HuH-7 (cell line): ENCODE data around the gene METTL24.
A peak's percentile ranks its signal among the peaks of the same experiment; 100 is the strongest.

ENCODE experiments used
- DNase-seq: peaks from one replicate; pipeline ENCODE4 v3.0.0; 2011; ENCODE audit warnings: low spot score

The METTL24 gene, protein sequence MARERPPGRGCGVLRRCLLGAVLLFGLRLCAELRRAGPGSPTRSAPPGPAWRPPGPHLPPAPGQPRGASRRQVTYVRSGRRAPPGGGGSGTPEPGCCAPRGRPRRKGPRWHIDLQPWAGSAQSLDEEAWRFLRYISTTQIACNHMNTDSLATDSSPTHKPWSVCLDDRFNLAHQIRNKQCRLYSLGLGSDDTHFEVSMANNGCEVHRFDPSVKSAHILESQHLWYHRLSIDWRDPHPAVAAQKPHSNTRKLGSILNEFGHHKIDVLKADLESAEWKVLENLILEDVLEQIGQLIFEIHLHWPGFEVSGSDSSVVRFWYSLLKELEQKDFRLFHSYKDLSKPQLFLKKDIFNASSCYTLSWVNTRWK

DNA sequence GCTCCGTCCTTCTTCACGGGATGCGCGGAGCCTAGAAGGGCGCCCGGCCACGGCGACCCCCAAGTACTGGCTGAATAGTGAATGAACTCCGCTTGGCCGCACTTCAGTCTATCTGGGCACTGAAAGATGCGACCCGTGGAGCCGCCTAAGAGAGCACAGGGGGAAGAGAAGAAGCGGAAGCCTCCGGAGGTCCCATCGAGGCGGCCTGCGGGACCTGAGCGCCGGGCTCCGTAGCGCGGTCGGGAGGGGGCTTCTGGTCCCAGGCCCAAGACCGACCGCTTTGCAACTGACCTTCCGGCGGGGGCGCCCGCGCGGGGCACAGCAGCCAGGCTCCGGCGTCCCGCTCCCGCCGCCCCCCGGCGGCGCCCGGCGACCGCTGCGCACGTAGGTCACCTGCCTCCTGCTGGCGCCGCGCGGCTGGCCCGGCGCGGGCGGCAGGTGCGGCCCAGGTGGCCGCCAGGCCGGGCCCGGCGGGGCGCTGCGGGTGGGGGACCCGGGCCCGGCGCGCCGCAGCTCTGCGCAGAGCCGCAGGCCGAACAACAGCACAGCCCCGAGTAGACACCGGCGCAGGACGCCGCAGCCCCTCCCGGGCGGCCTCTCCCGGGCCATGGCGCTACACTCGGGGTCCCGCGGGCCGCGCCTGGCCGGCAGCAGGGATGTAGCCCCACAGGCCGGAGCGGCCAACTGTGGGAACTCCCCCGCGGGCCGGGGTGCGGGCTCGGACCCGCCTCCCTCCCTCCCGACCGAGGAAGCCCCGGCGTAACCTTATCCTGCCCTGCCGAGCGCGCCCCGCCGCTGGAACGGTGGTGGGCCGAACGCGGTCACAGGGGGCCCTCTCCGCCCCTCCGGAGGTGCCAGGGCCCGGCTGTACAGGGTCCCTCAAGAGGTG lies at the start of gene METTL24:
Gene METTL24, minus strand, starts transcription at position 686 of the 889 bp plus-strand sequence. Its CDS starts 77 bp downstream, at position 609.
- DNase-seq, result peak; percentile 67

DNA sequence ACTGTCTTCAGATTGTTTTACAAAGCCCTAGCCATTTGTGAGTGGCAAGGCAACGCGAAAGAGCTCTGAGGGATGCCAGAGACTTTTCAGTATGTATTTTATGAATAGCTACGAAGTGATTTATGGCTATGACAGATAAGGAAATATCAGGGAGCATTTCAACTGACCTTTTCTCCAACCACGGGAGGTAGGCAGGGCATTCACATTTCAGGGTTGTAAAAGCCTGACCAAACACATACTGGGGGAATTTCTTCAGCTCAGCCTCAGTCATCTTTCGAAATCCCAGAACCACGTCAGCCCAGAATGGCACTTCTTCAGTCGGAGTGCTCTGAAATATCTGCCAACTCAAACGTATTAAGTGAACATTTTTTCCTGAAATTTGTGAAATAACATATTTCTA lies 46.5 kb upstream of the METTL24 start:
- peak; percentile 75 for DNase-seq

DNA sequence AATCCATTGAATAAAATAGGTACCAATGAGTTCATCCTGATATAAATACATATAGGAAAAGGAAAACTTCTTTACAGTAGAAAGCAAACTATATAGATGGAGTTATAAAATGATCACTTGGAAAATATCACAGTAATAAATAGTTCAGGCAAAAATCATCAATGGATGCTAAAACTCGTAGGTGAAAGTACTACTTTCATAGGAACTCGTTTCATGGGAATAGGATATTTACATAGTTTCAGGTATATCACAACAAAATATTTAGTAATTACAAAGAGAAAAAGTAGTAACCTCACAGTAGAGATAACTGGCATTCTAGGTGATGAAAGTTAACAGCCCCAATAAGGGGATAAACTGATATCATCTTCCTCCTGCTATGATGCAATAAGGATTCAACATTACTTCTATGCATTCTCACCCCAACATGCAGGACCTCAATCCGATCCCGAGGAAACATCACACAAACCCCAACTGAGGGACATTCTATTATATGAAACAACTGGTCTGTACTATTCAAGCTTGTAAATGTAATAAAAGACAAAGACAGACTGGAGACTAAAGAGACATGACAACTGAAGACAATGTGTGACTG lies 43.5 kb upstream of the METTL24 start:
- no peak for DNase-seq

DNA sequence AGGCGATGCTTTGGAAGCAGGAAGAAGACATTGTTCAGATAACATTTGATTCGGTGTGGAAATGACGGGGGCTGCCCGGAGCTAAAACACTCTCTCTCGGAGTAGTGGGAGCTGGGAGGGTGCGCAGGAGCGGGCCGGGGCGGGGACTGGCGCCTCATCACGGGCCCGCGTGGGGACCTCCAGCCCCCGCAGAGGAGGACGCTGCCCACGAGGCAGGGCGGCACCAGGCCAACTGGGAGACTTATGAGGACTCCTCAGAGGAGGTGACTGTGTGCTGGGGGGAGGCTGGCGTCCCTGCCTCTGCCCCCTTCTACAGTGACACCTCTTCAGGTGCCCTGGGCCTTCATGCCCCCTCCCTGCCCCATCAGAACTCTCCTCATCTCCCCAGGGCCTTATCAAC lies 42.1 kb upstream of the METTL24 start:
- no peak for DNase-seq

DNA sequence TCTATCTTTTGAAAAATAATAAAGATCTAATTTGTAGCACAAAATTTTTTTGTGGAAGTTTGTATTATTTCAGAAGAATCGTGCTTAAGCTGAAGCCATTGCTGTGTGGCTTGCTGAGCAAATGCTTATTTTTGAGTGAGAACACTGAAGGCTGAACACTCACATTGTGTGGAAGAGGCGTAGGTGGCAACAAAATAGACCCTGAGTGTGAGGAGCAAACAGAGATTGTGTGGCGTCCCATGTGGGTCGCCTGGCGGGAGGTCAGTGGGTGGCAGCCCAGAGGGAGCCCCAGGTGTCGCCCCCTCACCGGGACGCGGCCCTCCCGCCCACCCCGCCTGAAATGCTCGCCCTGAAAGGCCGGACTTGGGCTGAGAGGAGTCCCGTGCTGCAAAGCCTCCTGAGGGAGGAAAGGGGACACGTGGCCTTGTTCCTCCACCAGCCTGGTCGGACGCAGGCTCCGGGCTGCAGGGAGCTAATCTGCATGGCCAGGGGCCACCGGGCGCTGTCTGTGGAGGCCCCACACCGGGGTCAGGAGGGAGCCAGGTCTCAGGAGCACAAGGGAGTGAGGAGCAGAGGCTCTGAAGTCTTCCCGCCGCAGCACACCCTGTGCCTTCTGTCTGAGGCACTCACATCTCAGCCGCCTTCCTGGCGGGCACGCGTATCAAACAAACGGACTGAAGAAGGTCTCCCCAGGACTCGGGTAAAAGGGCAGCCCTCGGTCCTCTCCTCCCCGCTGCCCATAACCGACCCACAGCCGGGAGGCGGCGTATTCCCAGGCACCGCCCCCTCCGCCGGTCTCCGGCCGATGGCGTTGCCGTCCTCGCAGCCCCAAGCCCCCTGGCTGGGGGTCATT lies 41.3 kb upstream of the METTL24 start:
- DNase-seq, result no peak

DNA sequence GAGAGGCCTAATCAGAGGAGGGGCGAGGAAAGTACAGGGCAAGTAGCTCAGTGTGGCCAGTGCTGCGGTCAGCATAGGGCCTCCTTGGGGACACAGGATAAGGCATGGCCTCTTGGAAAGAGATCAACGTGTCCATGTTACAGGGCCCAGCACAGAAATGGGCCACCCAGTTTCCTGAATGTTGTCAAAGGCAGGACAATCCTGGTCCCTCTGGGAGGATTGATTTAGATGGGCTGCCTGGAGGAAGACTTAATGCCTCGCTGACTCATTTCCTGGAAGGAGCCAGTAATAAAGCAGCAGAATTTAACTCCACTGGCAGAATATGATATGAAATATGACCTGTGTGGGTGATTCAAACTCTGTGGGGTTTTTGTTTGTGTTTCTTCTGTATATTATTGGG lies 40.6 kb upstream of the METTL24 start:
- no peak for DNase-seq

DNA sequence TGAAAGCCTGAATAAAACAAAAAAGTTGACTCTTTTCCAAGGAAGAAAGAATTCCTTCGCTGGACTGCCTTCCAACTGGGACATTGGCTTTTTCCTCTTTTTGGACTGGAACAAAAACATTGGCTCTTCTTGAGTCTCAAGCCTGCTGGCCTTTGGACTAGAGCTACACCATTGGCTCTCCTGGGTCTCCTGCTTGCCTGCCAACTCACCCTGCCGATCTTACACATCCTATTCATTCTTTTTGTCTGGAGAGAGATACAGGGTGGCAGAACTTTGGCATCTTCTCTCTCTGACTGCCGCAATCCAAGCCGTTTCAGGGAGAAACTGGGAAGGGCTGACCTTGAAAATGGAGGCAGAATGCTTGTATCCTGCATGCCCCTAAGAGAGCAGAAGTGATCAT lies 37.1 kb upstream of the METTL24 start:
- DNase-seq, result no peak

DNA sequence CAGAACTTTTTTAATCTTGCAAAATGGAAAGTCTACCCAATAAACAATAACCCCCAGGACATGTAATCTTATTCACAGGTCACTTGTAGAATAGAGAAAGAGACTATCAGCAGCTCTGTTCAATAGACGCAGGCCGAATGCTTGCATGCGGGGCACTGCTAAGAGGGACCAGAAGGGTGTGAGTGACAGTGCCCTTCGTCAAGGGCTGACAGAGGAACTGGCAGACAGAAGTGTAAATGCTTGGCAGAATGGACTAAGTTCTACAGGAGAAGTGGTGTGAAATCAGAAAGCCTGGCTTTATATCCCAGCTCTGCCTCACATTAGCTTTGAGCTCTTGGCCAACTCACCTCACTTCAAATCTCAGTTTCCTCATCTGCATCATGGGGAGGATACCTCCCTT lies 36.3 kb upstream of the METTL24 start:
- no peak for DNase-seq

DNA sequence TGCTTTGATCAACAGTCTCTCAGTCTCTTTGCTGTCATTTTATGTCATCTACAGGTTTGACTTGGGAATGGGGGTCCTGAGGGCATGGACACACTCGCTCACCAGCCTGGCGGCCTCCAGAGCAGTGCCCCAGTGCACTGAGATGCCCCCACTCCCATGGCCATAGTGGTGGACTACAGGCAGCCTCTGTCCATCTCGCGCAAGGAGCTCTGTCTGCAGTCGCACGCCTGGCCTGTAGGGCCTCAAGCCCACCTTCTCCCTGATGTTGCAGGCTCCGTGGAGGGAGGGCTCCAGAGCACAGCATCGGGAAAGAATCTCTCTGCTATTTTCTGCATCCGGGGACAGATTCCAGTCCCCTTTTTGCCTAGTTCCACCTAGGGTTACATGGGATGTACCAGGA lies 34.6 kb upstream of the METTL24 start:
- DNase-seq, result no peak

DNA sequence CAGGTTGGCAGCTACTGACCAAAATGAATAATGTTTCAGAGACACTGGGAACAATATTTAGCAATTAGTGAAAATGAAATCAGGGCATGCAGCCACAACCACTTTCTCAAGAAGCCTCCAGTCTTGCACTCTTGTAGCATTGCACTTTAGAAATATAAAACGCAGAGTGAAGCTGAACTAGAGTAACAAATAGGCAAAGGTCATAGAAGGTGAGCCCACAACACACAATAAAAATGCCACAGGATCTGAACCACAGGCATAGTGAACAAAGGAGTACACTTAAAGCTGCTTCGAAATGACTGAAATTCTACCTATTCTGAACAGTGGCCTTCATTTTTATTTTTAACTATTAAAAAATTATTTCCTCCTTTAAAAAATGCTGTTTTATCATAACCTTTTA lies 32.3 kb upstream of the METTL24 start:
- peak; percentile 40 for DNase-seq

DNA sequence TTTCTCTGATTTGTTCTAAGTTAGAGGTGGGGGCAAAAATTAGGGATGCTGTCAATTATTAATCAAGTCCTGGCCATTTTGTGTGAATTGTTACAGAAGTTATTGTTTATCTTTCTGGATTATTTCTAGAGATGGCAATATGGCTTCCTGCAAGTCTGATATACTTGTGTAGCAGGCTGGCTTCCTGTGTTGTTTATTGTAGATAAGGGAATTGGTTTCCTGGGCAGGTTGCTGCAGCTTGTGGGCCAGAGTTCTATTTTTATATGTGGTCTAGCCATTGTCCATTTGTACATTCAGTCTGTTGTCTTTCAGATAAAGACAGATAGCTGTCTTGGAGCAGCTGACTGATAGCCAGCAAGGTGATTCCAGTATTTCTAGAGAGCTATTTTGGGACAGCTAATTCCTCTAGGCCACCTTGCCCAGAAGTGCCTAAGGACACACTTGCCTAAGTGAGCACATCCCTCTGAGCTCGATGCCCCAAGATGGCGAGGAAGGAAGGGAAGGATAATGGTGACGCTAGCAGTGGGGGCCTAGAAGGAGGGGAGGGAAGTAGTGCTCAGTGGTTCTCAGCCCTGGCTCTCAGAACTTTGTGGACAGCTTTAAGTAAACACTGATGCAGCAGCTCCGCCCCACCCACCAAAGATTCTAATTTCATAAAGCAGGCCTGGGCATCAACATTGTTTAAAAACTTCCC lies 31.7 kb upstream of the METTL24 start:
- DNase-seq, result no peak

DNA sequence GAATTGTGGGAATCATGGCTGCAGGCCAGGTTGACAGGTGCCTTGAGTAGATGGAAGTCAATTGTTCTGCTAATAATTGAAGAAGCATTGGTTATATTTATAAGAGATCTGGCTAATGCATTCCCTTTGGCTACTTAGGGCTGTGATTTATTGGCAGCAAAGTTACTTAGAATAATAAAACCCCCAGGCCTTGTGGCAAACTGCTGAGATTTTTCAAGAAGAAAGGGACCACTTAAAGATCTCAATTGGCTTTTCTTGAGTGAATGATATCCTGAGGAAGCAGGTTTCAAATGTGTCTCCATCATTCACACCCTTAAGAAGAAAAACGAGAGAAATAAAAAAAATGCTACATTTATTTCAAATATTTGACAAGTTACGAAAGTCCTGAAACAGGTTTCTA lies 29.8 kb upstream of the METTL24 start:
- no peak for DNase-seq

DNA sequence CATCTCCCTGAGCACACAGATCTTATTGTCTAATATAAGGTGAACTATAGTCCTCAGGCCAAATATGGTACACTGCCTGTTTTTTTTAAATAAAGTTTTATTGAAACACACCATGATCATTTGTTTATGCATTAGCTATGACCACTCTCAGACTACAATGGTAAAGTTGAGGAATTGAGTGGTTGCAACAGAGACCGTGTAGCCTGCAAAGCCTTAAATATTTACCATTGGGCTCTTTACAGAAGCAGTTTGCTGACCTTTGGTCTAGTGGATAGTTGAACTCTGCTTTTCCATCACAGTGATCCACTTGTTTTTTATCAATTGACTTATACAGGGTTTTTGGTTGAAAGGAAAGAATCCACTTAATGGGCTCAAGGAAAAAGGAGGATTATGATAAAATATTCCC lies 27.3 kb upstream of the METTL24 start:
- DNase-seq, result no peak

DNA sequence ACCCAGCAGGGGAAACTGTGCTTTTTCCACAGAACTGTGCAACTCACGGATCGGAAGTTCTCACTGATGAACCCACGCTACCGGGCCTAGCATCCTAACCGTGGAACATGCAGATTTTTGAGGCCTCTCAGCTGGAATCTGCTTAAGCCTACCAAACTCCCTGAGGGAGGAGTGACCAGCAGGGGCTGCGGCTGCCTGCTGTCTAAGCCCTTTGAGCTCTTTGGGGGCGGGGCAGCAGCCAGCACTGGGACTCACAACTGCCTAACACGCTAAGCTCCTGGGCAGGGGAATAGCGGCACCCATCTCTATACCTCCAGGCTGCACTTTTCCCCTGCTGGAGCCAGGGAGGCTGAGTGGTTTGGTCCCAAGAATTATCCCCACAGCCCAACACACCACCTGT lies 20.4 kb upstream of the METTL24 start:
- no peak for DNase-seq

DNA sequence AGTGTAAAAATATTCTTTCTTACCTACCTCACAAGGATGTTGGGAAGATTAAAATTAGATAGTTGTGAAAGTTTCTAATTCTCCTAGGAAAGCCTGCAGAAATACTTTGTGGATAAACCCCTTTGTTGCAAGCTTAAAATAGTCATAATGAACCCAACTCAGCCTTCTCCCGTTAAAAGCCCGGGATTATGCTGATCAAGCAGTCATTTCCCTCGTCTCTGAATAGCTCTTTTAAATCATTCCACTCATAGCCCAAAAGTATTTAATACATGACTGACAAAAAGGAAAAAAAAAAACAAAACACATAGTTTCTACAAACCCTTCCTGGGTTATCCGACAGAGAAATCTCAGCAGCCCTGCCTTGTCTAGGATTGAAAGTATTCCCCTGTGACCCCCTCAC lies 10.9 kb upstream of the METTL24 start:
- no peak for DNase-seq

DNA sequence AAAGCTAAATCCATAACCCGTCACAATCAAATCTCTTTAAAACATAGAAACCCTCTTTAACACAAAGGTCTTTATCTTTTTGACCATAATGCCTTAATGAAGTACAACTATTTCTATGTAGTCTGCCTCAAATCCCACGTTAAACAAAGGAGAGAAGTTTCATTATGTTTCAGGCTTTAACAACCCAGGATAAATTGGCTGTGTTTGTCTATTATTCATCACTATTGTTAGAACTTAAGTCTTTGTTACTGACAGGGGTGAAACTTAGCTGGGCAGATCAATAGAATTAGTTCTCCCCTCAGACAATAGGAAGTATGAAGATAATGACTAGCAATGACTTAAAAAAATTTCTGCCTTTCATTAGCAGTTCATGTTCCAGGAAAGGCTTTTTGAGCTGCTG lies 10.1 kb upstream of the METTL24 start:
- no peak for DNase-seq

DNA sequence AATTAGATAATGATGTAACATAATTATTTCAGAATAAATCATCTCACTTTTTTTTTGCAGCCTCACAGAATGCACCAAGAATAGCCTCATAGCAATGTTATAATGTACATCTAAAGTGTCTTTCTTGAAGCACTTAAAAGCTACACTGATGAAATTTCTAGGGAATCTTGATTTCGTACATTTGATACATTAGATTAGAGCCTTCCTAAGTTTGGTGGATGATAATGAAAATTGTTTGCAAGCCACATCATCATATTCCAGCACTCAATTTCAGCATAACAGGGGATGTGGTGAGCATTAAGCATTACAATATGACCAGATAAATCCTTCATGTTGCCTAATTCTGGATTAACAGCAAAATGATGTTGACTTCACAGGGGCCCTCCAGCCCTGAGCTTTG lies 9.7 kb upstream of the METTL24 start:
- no peak for DNase-seq

DNA sequence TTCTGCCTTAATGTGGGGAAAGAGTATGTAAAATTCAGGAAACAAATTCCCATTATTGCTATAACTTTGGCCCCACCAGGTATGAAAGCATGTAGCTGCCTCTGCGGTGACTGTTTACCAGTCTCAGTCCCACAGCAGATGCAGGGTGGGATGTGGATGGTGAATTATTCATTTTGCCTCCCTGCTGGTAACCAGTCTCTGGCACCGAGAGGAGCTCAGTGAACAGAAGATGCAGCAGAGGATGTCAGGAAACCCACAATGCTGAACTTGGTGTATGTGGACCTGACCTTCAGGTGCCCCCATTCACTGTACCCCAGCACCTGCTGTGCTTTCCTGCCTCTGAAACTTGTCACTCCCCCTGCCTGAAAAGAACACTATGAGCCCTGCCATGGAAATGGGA lies 8.8 kb upstream of the METTL24 start:
- no peak for DNase-seq

DNA sequence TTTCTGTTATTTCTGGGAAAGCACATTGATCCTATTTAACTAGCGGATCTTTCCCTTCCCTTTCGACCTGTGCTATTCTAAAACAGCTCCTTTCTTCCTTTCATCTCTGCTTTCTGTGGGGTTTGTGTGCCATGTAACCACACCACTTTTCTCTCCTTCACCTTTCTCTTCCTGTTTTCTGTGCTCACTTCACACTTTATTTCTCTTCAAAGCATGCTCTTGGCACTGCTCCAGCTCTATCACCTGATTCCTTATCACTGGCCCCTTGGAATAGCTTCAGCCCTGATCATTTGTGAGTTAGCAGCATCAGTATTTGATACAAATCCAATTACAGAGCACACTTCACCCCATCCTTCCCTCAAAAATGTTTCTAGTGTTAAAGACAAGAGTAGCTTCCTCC lies 8.1 kb upstream of the METTL24 start:
- no peak for DNase-seq

DNA sequence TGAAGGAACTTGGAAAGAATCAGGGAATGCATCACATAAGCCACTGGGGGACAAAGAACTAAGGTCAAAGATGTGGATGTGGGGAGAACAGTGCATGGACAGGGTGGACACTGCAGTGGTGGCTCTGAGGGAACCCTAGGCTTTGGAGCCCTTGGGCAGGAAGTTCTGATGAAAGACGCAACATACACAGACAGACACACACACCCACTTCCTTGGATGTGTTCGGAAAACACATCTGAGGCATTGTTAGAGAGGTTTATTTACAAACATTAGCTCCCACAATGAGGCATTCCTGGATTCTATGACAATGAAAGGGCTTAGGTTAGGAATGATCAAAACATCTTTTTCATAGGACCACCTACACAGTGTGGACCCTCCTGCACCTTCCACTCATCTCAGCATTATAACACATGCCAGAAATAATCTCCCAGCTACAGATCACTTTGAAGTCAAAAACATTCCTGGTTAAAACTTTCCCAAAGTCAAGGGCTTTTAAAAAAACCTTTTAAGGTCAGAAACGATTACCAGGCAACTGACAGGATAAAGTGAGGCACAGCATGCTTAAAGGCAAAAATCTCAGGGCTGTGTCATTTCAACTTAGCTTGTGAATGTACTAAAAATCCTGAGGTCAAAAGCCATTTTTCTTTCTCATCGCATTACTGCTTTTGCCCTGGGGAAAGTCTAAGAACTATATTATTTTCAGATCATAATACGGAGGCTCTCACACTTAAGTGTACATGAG lies 6.4 kb upstream of the METTL24 start:
- no peak for DNase-seq

DNA sequence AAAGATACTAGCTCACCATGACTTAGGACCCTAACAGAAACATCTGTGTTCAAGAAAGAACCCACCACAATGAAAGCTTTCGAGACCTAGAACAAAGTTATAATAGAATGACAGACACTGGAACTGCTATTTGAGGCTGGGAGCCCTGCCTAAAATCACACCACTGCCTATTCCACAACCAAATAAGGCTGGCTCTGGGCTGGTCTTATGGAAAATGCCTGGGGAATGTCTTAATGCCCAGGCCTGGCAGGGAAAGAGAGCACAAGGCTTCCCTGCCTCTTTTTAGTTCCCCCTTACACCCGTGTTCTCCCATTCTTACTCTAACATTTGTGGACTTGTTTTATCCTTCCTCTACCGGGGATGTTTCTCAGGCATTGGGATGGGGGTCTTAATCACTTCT lies 5.6 kb upstream of the METTL24 start:
- DNase-seq, result no peak
